IMR-90 (cell line): Measurements from ENCODE around the gene RAB3GAP2.

Experiments used
- CEBPB ChIP-seq: IDR thresholded peaks from 2 replicates; pipeline ENCODE4 v1.6.1; 2012; ENCODE audit warnings: low read depth, low read length, improper control_type of control experiment
- CTCF ChIP-seq: conservative IDR thresholded peaks from 2 replicates; pipeline ENCODE4 v1.5.1; 2012; ENCODE audit warnings: mild to moderate bottlenecking, low read depth, low read length, improper control_type of control experiment
- POLR2A ChIP-seq: IDR thresholded peaks from 2 replicates; pipeline ENCODE4 v1.6.1; 2012; ENCODE audit warnings: mild to moderate bottlenecking, low read depth, low read length

DNA sequence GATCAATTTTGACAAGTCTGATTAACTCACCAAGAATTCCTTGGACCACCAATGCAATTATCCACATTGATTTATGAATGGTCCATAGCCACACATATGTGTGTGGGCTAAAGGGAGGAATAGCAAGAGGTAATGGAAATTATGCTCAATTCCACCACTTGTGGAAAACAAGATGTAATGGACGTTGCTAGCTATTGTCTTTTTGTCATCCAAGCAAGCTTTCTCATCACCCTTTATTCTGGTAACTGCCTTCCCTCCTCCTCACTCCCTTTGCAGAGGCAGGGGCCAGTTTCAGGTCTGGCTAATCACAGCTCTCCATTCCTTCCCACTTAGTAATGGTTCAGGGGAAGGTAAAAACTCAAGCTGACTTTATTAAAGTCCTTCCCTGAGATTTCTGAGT is 24.7 kb upstream of the RAB3GAP2 start:
- no peak for TF ChIP-seq CEBPB
- no peak for TF ChIP-seq CTCF
- TF ChIP-seq POLR2A, result no peak
